HCT116 (cell line): Measurements from ENCODE around the gene LPIN1. TPM values are rescaled to one million over a fixed set of nuclear protein-coding genes. Genes with fewer than 3 reads are reported as not detected.

Experiments
- ATAC-seq: fragments of 200-7000 bp; cut with Tn5 transposase; 2 replicates; pipeline ENCODE4 v1.9.1; 2020; ENCODE audit warnings: mild to moderate bottlenecking, moderate library complexity
- BruUV-seq: library from RNA; stranded (reverse); fragments of 400-500 nt; replicated peaks from 2 replicates; lab custom pipeline; 2021; lab: Mats Ljungman, UMichigan
- CTCF ChIA-PET: fragments of 300-600 bp; sonication (Branson Sonifier 250); formaldehyde crosslinking; loops from one replicate; lab custom pipeline; 2021; ENCODE audit warnings: antibody characterized with exemption; lab: Charles Lee
- POLR2A ChIA-PET: fragments of 300-600, 350-600 bp; sonication (Branson Sonifier 250); formaldehyde crosslinking; loops from one replicate; lab custom pipeline; 2021; ENCODE audit warnings: antibody characterized with exemption; lab: Charles Lee
- RAD21 ChIA-PET, 2 experiments: fragments of 300-600 bp; sonication (Branson Sonifier 250); formaldehyde crosslinking; loops; one replicate each; lab custom pipeline; 2023; ENCODE audit warnings: low total read pairs in 2 of 2; ENCODE audit not compliant: uncharacterized antibody in 2 of 2, unreplicated experiment in 2 of 2, low non-redundant PET in 1 of 2; lab: Charles Lee
- DNase-seq: peaks from one replicate; pipeline ENCODE4 v3.0.0-alpha.2; 2010; ENCODE audit warnings: low read depth, low spot score
- H2AFZ ChIP-seq: fragments of 200-600 bp; shearing (Covaris generic), sonication (generic); 2 replicates; pipeline ENCODE4 v1.6.1; 2017; ENCODE audit warnings: low read depth, mixed run types, mixed read lengths, antibody characterized with exemption, low read length; ENCODE audit not compliant: poor library complexity, severe bottlenecking
- H3K27ac ChIP-seq: 2 replicates; pipeline ENCODE4 v1.5.1; 2012; ENCODE audit warnings: low read depth, low read length
- H3K27me3 ChIP-seq: fragments of 200-600 bp; sonication (generic); 2 replicates; pipeline ENCODE4 v1.6.1; 2016; ENCODE audit warnings: mixed run types, low read length, mixed read lengths; ENCODE audit not compliant: insufficient read depth
- H3K36me3 ChIP-seq, 2 experiments: fragments of 200-500 bp in 1 of 2; fragments of 200-600 bp in 1 of 2; sonication (Bioruptor generic) in 1 of 2; sonication (generic) in 1 of 2; 2 replicates each; pipeline versions ENCODE4 v1.5.1 to v1.6.1; 2014 to 2016; ENCODE audit warnings: low read length in 2 of 2, inconsistent platforms in 1 of 2, mixed read lengths in 1 of 2, mixed run types in 1 of 2; ENCODE audit not compliant: insufficient read depth in 2 of 2, control insufficient read depth in 1 of 2
- H3K4me1 ChIP-seq, 2 experiments: fragments of 200-600 bp in 1 of 2; sonication (generic) in 1 of 2; 2 replicates each; pipeline versions ENCODE4 v1.5.1 to v1.6.1; 2012 to 2017; ENCODE audit warnings: low read length in 2 of 2, inconsistent platforms in 1 of 2, mild to moderate bottlenecking in 1 of 2, mixed read lengths in 1 of 2, mixed run types in 1 of 2, moderate library complexity in 1 of 2; ENCODE audit not compliant: insufficient read depth in 2 of 2, control insufficient read depth in 1 of 2
- H3K4me2 ChIP-seq: fragments of 200-600 bp; sonication (generic); 2 replicates; pipeline ENCODE4 v1.6.1; 2017; ENCODE audit warnings: mixed run types, low read length, mixed read lengths
- H3K4me3 ChIP-seq, 2 experiments: fragments of 200-600 bp in 1 of 2; sonication (generic) in 1 of 2; replicated peaks in 1 of 2; 2 replicates each; pipeline ENCODE4 v1.5.1; 2011 to 2016; ENCODE audit warnings: low read length in 2 of 2, control low read depth in 1 of 2, low read depth in 1 of 2, mild to moderate bottlenecking in 1 of 2, mixed read lengths in 1 of 2, mixed run types in 1 of 2
- H3K79me2 ChIP-seq: fragments of 200-600 bp; sonication (generic); 2 replicates; pipeline ENCODE4 v1.6.1; 2017; ENCODE audit warnings: mild to moderate bottlenecking, mixed run types, low read length, moderate library complexity, mixed read lengths; ENCODE audit not compliant: insufficient read depth
- H3K9ac ChIP-seq: fragments of 200-600 bp; sonication (generic); 2 replicates; pipeline ENCODE4 v1.6.1; 2016; ENCODE audit warnings: low read length, mixed read lengths
- H3K9me2 ChIP-seq: fragments of 200-600 bp; sonication (generic), shearing (Covaris generic); 2 replicates; pipeline ENCODE4 v1.6.1; 2017; ENCODE audit warnings: mixed run types, mild to moderate bottlenecking, moderate library complexity; ENCODE audit not compliant: insufficient read depth
- H3K9me3 ChIP-seq, 2 experiments: fragments of 200-500 bp in 1 of 2; fragments of 200-600 bp in 1 of 2; sonication (Bioruptor generic) in 1 of 2; sonication (generic) in 1 of 2; 2 replicates each; pipeline ENCODE4 v1.6.1; 2014 to 2017; ENCODE audit warnings: low read length in 2 of 2, mixed read lengths in 2 of 2, inconsistent platforms in 1 of 2, low read depth in 1 of 2, mild to moderate bottlenecking in 1 of 2, mixed run types in 1 of 2, moderate library complexity in 1 of 2; ENCODE audit not compliant: control insufficient read depth in 1 of 2, insufficient read depth in 1 of 2
- H4K20me1 ChIP-seq: fragments of 200-600 bp; sonication (generic), shearing (Covaris generic); 2 replicates; pipeline ENCODE4 v1.6.1; 2017; ENCODE audit warnings: mixed run types, mild to moderate bottlenecking, moderate library complexity; ENCODE audit not compliant: insufficient read depth
- CBX3 ChIP-seq: IDR thresholded peaks from 2 replicates; pipeline ENCODE4 v1.6.1; 2012; ENCODE audit warnings: low read depth
- CEBPB ChIP-seq: IDR thresholded peaks from 2 replicates; pipeline ENCODE4 v1.6.1; 2012; ENCODE audit warnings: low read depth
- EGR1 ChIP-seq: IDR thresholded peaks from 2 replicates; pipeline ENCODE4 v1.6.1; 2012; ENCODE audit warnings: low read depth
- EZH2 ChIP-seq: fragments of 200-600 bp; sonication (generic); IDR thresholded peaks from 2 replicates; pipeline ENCODE4 v1.6.1; 2017; ENCODE audit warnings: antibody characterized with exemption, mixed run types
- EZH2phosphoT487 ChIP-seq: fragments of 200-600 bp; IDR thresholded peaks from 2 replicates; pipeline ENCODE4 v1.6.1; 2018; ENCODE audit warnings: antibody characterized with exemption, borderline replicate concordance
- JUND ChIP-seq: IDR thresholded peaks from 2 replicates; pipeline ENCODE4 v1.6.1; 2012
- POLR2A ChIP-seq: IDR thresholded peaks from 2 replicates; pipeline ENCODE4 v1.7.0; 2011; ENCODE audit warnings: borderline replicate concordance; ENCODE audit not compliant: insufficient read depth, insufficient read length; ENCODE audit errors: extremely low read depth
- SIN3A ChIP-seq: IDR thresholded peaks from 2 replicates; pipeline ENCODE4 v1.6.1; 2012; ENCODE audit warnings: low read depth
- SP1 ChIP-seq: IDR thresholded peaks from 2 replicates; pipeline ENCODE4 v1.6.1; 2012; ENCODE audit warnings: low read depth
- SRF ChIP-seq: IDR thresholded peaks from 2 replicates; pipeline ENCODE4 v1.6.1; 2012; ENCODE audit warnings: low read depth
- ZFX ChIP-seq: fragments of 450-650 bp; IDR thresholded peaks from 2 replicates; pipeline ENCODE4 v1.6.1; 2017
- ZNF274 ChIP-seq: fragments of 200-500 bp; sonication (Bioruptor generic); IDR thresholded peaks from 2 replicates; pipeline ENCODE4 v1.6.1; 2014; ENCODE audit warnings: mild to moderate bottlenecking, low read depth, low read length, inconsistent platforms
- intact Hi-C: fragments of 100-400 bp; cut with micrococcal nuclease; formaldehyde crosslinking; loops from 2 replicates; pipeline ENCODE4 v1.10.0; 2022
- total RNA-seq: library from RNA; stranded (reverse); gene quantifications from one replicate; pipeline ENCODE4 v1.2.1, GENCODE V29; 2021; ENCODE audit not compliant: unreplicated experiment
- TF ChIP-seq, protein P1 (sequence below): IDR thresholded peaks from 2 replicates; pipeline ENCODE4 v1.6.1; 2012
- TF ChIP-seq, protein P2 (sequence below), 3 experiments: fragments of 200-600 bp in 1 of 3; sonication (generic) in 1 of 3; IDR thresholded peaks in 2 of 3; conservative IDR thresholded peaks in 1 of 3; 2 replicates each; pipeline ENCODE4 v1.5.1; 2012 to 2017; ENCODE audit warnings: low read depth in 2 of 3, low read length in 2 of 3, antibody characterized with exemption in 1 of 3, borderline replicate concordance in 1 of 3, control low read depth in 1 of 3, mild to moderate bottlenecking in 1 of 3, mixed read lengths in 1 of 3, mixed run types in 1 of 3, moderate library complexity in 1 of 3; ENCODE audit not compliant: insufficient read depth in 1 of 3
- TF ChIP-seq, protein P3 (sequence below): IDR thresholded peaks from 2 replicates; pipeline ENCODE4 v1.6.1; 2012
- TF ChIP-seq, protein P4 (sequence below): IDR thresholded peaks from 2 replicates; pipeline ENCODE4 v1.6.1; 2011; ENCODE audit warnings: mild to moderate bottlenecking, low read length, moderate library complexity; ENCODE audit not compliant: insufficient replicate concordance; ENCODE audit errors: extremely low read depth
- TF ChIP-seq, protein P5 (sequence below): IDR thresholded peaks from 2 replicates; pipeline ENCODE4 v1.6.1; 2012; ENCODE audit warnings: low read depth

The LPIN1 gene
- total RNA-seq, 1 experiment from 2014 or later: 16.7 TPM

DNA sequence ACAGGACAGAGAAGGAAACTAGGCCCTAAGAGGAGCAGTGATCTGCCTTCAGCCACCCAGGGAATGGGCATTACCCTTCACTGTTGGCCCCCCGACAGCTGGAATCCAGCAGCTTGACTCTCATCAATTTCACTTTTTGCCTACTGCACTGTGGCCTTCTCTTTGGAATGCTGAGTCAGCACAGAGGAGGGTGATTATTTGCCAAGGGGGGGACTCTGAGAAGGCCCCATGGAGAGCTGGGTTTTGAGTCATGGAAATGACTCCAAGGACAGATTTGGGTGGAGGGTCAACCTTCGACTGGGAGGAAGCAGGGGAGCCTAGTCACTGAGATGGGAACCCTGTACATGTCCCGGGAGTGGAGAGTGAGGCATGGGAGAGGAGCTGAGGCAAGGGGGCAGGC is 38.3 kb upstream of the LPIN1 start:
- ChIA-PET CTCF (no interaction called here), RAD21 (no interaction called here), POLR2A (no interaction called here)
- Histone ChIP-seq H3K4me2 (no peak overlapping the region), H3K27me3 (no peaks in the 10 kb centered on the region), H3K79me2 (no peaks in the 10 kb centered on the region), H3K4me3 (no peak overlapping the region), H2AFZ (no peak overlapping the region), H3K27ac (no peak overlapping the region), H3K9ac (no peak overlapping the region), H4K20me1 (no peaks in the 10 kb centered on the region), H3K4me1 (peaks cover 0 to 13% of the 10 kb centered on the region in 2 experiments; a peak in 1 of 4 replicates), H3K9me3 (no peaks in the 10 kb centered on the region), H3K36me3 (no peaks in the 10 kb centered on the region), H3K9me2 (no peaks in the 10 kb centered on the region)
- ATAC-seq (no peak), DNase-seq (no peak)
- intact Hi-C loops: no loop called here
- TF ChIP-seq, protein P1, sequence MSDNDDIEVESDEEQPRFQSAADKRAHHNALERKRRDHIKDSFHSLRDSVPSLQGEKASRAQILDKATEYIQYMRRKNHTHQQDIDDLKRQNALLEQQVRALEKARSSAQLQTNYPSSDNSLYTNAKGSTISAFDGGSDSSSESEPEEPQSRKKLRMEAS: no peak
- TF ChIP-seq EGR1 (no peak), SP1 (no peak), ZNF274 (no peak), JUND (no peak), CBX3 (no peak), POLR2A (no peak), SRF (no peak), EZH2 (no peak), EZH2phosphoT487 (no peak), CEBPB (no peak), SIN3A (no peak), ZFX (no peak)
- TF ChIP-seq, protein P2, sequence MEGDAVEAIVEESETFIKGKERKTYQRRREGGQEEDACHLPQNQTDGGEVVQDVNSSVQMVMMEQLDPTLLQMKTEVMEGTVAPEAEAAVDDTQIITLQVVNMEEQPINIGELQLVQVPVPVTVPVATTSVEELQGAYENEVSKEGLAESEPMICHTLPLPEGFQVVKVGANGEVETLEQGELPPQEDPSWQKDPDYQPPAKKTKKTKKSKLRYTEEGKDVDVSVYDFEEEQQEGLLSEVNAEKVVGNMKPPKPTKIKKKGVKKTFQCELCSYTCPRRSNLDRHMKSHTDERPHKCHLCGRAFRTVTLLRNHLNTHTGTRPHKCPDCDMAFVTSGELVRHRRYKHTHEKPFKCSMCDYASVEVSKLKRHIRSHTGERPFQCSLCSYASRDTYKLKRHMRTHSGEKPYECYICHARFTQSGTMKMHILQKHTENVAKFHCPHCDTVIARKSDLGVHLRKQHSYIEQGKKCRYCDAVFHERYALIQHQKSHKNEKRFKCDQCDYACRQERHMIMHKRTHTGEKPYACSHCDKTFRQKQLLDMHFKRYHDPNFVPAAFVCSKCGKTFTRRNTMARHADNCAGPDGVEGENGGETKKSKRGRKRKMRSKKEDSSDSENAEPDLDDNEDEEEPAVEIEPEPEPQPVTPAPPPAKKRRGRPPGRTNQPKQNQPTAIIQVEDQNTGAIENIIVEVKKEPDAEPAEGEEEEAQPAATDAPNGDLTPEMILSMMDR (IDR thresholded peaks at IDR 0.05 in 2 of 3, conservative IDR thresholded peaks at IDR 0.05 in 1 of 3; ENCODE audit: borderline replicate concordance in 1 of 3, insufficient read depth in 1 of 3, low read depth in 2 of 3, low read length in 2 of 3): no peak
- TF ChIP-seq, protein P3, sequence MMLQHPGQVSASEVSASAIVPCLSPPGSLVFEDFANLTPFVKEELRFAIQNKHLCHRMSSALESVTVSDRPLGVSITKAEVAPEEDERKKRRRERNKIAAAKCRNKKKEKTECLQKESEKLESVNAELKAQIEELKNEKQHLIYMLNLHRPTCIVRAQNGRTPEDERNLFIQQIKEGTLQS: no peak
- TF ChIP-seq, protein P4, sequence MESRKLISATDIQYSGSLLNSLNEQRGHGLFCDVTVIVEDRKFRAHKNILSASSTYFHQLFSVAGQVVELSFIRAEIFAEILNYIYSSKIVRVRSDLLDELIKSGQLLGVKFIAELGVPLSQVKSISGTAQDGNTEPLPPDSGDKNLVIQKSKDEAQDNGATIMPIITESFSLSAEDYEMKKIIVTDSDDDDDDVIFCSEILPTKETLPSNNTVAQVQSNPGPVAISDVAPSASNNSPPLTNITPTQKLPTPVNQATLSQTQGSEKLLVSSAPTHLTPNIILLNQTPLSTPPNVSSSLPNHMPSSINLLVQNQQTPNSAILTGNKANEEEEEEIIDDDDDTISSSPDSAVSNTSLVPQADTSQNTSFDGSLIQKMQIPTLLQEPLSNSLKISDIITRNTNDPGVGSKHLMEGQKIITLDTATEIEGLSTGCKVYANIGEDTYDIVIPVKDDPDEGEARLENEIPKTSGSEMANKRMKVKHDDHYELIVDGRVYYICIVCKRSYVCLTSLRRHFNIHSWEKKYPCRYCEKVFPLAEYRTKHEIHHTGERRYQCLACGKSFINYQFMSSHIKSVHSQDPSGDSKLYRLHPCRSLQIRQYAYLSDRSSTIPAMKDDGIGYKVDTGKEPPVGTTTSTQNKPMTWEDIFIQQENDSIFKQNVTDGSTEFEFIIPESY: no peak
- TF ChIP-seq, protein P5, sequence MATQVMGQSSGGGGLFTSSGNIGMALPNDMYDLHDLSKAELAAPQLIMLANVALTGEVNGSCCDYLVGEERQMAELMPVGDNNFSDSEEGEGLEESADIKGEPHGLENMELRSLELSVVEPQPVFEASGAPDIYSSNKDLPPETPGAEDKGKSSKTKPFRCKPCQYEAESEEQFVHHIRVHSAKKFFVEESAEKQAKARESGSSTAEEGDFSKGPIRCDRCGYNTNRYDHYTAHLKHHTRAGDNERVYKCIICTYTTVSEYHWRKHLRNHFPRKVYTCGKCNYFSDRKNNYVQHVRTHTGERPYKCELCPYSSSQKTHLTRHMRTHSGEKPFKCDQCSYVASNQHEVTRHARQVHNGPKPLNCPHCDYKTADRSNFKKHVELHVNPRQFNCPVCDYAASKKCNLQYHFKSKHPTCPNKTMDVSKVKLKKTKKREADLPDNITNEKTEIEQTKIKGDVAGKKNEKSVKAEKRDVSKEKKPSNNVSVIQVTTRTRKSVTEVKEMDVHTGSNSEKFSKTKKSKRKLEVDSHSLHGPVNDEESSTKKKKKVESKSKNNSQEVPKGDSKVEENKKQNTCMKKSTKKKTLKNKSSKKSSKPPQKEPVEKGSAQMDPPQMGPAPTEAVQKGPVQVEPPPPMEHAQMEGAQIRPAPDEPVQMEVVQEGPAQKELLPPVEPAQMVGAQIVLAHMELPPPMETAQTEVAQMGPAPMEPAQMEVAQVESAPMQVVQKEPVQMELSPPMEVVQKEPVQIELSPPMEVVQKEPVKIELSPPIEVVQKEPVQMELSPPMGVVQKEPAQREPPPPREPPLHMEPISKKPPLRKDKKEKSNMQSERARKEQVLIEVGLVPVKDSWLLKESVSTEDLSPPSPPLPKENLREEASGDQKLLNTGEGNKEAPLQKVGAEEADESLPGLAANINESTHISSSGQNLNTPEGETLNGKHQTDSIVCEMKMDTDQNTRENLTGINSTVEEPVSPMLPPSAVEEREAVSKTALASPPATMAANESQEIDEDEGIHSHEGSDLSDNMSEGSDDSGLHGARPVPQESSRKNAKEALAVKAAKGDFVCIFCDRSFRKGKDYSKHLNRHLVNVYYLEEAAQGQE: no peak
- no TSS peak for BruUV-seq
